Measurements from ENCODE around the gene TANGO2. TPM values are rescaled to one million over a fixed set of nuclear protein-coding genes. Genes with fewer than 3 reads are reported as not detected.

The TANGO2 gene
- polyA plus RNA-seq, 1 of the 3 experiments (the other 2 are of a cell fraction): 20.7 TPM

DNA sequence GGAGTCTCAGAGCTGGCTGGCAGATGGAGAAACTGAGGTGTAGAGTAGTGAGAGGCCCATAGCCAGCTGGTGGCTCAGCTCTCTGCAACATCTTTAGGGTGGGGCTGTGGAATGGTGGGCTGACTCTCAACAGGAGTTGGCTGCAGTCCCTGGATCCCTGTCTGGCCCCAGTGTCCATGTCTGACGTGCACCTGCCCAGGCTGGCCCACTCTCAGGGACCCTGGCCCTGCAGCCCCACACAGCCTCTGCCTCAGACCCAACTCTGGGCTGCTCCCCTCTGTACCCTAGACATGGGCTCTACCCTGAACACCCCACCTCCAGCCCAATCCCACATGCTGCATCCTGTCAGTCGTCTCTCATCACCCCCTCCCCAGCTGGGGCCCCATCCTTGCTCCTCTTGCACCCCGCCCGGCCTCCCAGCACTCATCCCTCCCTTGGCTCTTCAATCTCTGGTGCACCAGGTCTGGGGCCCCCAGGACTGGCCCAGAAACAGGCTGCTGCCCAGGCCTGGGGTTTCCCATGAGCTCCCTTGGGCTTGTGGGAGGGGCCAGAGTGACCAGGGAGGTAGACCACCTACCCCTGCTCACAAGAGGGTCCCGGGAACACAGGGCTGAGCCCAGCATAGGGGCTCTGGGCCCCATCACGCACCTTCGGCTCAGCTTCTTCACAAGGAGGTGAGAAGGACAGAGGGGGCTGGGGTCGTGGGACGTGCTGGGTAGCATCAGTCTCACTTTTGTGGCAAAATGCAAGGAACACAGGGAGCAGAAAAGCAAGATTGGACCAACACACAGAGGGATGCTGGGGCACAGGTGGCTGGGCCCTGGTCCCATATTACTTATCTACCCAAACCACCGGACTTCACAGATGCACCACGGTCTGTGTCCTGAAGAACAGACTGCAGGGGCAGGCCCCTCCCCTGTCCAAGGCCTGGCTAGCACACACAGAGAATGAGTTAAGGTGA is 35.8 kb upstream of the TANGO2 start (continued):
- TF ChIP-seq FOSL2 (IDR thresholded peaks at IDR 0.05; ENCODE audit: borderline replicate concordance, low read depth): no peak
- TF ChIP-seq RAD21 (IDR thresholded peaks at IDR 0.05; ENCODE audit: low read length): no peak
- TF ChIP-seq MEF2A (IDR thresholded peaks at IDR 0.05; ENCODE audit: borderline replicate concordance, low read depth): no peak
- TF ChIP-seq, protein P1, sequence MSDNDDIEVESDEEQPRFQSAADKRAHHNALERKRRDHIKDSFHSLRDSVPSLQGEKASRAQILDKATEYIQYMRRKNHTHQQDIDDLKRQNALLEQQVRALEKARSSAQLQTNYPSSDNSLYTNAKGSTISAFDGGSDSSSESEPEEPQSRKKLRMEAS (IDR thresholded peaks at IDR 0.05; ENCODE audit: low read depth): no peak
- TF ChIP-seq RFX5 (IDR thresholded peaks at IDR 0.05; ENCODE audit: low read length): no peak
- TF ChIP-seq POLR2AphosphoS5 (IDR thresholded peaks at IDR 0.05; ENCODE audit: low read depth, low read length): no peak
- no peak for TF ChIP-seq GATA2 (CRISPR knock-in tag; IDR thresholded peaks at IDR 0.05)
- TF ChIP-seq ELF1 (IDR thresholded peaks at IDR 0.05): no peak
- TF ChIP-seq MXI1 (IDR thresholded peaks at IDR 0.05; ENCODE audit: low read depth, low read length): no peak
- TF ChIP-seq NRF1 (IDR thresholded peaks at IDR 0.05; ENCODE audit: low read depth, low read length): no peak
- no peak for TF ChIP-seq GABPA (IDR thresholded peaks at IDR 0.05; ENCODE audit: low read depth)
- no peak for TF ChIP-seq RCOR1 (IDR thresholded peaks at IDR 0.05; ENCODE audit: low read length)

DNA sequence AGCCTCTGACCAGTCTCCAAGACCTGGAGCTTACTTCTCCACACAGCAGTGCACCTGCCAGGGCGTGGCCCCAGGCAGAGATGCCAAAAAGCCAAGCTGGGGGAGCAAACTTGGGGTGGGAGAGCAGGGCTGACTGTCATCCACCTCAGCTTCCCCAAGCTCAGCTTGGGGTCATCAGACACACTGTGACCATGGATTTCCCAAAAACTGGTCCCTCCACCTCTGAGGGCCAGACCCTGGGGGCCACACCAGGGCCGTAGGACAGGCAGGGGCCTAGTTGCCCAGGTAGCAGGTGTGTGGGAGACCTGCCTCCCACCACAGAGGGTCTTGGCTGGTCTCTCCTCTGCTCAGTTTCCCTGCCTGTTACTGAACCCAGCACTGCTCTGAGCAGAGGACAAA is 34.9 kb upstream of the TANGO2 start:
- Histone ChIP-seq H3K4me2 (peak overlapping the region; percentile 100), H3K4me1 (ENCODE audit: control insufficient read depth in 1 of 2, insufficient read depth in 2 of 2, low read depth in 1 of 2, low read length in 1 of 2) (peaks cover 17 to 64% of the 10 kb centered on the region in 2 experiments; a peak in 3 of 4 replicates), H3K9me2 (no peaks in the 10 kb centered on the region), H3K27ac (ENCODE audit: low read depth in 2 of 2, low read length in 1 of 2) (peak overlapping the region in 1 of 2 experiments; percentile 87; a peak in 1 of 4 replicates), H3K4me3 (ENCODE audit: low read depth in 2 of 2, low read length in 1 of 2) (peak overlapping the region; percentile 83 to 87), H3K36me3 (replicated peaks in 1 of 2; ENCODE audit: control insufficient read depth in 1 of 2, insufficient read depth in 2 of 2, low read length in 1 of 2) (peaks cover 0 to 5% of the 10 kb centered on the region in 2 experiments), H2AFZ (ENCODE audit: low read depth) (no peak overlapping the region), H4K20me1 (ENCODE audit: insufficient read depth) (peaks cover 20% of the 10 kb centered on the region), H3K9me3 (no peaks in the 10 kb centered on the region), H3K9ac (peak overlapping the region; percentile 89), H3K79me2 (ENCODE audit: insufficient read depth) (peaks cover 14% of the 10 kb centered on the region; the same call in 1 of the 2 replicates), H3F3A (replicated peaks; ENCODE audit: insufficient read depth) (no peaks in the 10 kb centered on the region), H3K27me3 (ENCODE audit: insufficient read depth) (no peaks in the 10 kb centered on the region)
- TF ChIP-seq, protein P1 (IDR thresholded peaks at IDR 0.05; ENCODE audit: low read depth): no peak
- no peak for TF ChIP-seq POLR2AphosphoS5 (IDR thresholded peaks at IDR 0.05; ENCODE audit: low read depth, low read length)
- no peak for TF ChIP-seq RCOR1 (IDR thresholded peaks at IDR 0.05; ENCODE audit: low read length)
- no peak for TF ChIP-seq EP300 (IDR thresholded peaks at IDR 0.05; ENCODE audit: borderline replicate concordance in 1 of 2, low read depth in 1 of 2, low read length in 1 of 2)
- no peak for TF ChIP-seq TEAD4 (IDR thresholded peaks at IDR 0.05; ENCODE audit: borderline replicate concordance, insufficient read depth)
- TF ChIP-seq SMC3 (IDR thresholded peaks at IDR 0.05; ENCODE audit: low read depth, low read length): no peak
- TF ChIP-seq TAF1 (IDR thresholded peaks at IDR 0.05; ENCODE audit: borderline replicate concordance, low read depth, low read length): no peak
- TF ChIP-seq FOXM1 (IDR thresholded peaks at IDR 0.05; ENCODE audit: low read depth): no peak
- no CpG with 5 or more reads among the region's 2 CpGs for WGBS (ENCODE audit: low lambda C conversion rate)
- ChIA-PET POLR2A (interaction anchor here (0.6 to 1.4 kb wide), 8 partner anchors 8 to 35 kb away, joined by 3 to 10 read pairs (median 5); partner anchors contain the start of gene TANGO2), CTCF (interaction anchor here (1.0 to 16.4 kb wide), 3 partner anchors 16 to 26 kb away, joined by 4 to 224 read pairs (median 5); no protein-coding TSS in a partner anchor)
- no peak for DNase-seq
